HT1080 (cell line): ENCODE measurements around the gene ZFAND3. TPM values are rescaled to one million over a fixed set of nuclear protein-coding genes. Genes with fewer than 3 reads are reported as not detected.

Experiments used
- DNase-seq: peaks from one replicate; pipeline ENCODE4 v3.0.0-alpha.2; 2015; ENCODE audit warnings: low read depth
- total RNA-seq: library from RNA; depleted of rRNA; stranded (reverse); fragments of >200 nt; shearing (Covaris generic); gene quantifications from 2 replicates; pipeline ENCODE4 v1.2.3, GENCODE V29; 2014

ZFAND3 gene
- total RNA-seq, 1 experiment from 2014 or later = 18.2 TPM

DNA sequence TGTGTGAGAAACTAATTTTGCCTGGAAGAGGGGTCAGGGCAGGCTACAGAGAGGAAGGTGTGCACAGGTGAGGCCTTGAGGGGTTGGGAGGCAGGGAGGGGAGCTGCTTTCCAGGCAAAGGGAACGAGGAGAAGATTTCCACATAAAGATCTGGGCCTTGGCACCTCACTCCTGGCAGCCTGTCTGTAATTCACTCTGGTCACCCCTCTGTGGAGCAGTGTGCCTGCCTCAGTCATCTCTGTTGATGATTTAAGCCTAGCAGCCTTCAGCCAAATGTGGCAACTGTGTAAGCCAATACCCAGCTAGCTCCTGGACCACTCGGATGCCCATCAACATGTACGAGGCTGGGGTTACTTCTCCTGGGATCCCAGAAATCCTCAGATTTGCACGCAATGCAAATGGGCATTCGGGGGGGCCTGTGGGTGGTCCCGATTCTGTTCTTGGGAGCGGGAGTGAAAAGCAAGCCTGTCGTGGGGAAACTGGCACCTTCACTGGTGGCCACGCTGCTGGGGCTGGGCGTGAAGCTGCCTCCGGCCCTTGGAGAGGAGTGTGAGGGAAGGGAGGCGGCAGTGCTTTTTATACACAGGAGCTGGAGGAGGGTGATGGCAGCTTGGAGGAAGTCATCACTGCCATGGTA lies 360.4 kb downstream of the ZFAND3 start:
- DNase-seq = no peak

- DNase-seq = no peak
Measured at GRCh38 chr6:38180586-38180985, 361.1 kb downstream of the ZFAND3 start.

GRCh38 chr6:38182426-38182825 lies 362.9 kb downstream of the ZFAND3 start:
- no peak for DNase-seq

DNA sequence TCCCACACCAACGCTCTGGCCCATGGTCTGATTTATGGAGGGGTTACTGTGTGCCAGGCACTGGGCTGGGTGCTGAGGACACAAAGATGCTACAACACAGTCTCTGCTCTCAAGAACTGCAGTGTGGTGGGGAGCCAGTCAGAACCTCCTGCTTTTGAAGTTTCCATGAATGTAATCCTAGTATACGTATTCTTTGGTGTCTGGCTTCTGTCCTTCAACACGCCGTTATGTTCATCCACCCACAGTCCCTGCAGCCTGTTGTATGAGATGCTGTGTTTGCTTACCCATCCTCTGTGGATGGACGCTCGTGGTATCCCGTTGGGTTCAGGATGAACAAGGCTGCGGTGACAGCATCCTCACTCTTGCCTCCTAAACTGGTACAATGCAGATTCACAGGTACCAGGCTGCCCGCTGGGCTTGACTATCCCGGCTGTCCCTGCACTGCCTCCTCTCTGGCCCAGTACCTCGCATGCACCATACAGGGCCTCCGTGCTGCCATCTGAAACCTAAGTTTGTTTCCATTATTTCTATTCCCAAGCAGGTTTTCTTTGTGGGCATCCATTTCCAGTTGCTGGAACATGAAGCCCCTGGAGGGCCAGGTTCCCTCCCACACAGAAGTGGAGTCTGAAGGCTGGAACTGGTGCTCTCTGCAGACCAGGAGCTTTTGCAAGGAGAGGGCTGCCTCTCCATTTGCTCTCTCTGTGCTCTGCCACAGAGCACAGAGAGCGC lies 364.5 kb downstream of the ZFAND3 start:
- no peak for DNase-seq

- DNase-seq = no peak
Measured at GRCh38 chr6:38184585-38185080, 365.1 kb downstream of the ZFAND3 start.

- no peak for DNase-seq
Measured at GRCh38 chr6:38185244-38185643, 365.7 kb downstream of the ZFAND3 start.

- DNase-seq = no peak
Measured at GRCh38 chr6:38185752-38186151, 366.2 kb downstream of the ZFAND3 start.

- DNase-seq = no peak
Measured at GRCh38 chr6:38187325-38187724, 367.8 kb downstream of the ZFAND3 start.

DNA sequence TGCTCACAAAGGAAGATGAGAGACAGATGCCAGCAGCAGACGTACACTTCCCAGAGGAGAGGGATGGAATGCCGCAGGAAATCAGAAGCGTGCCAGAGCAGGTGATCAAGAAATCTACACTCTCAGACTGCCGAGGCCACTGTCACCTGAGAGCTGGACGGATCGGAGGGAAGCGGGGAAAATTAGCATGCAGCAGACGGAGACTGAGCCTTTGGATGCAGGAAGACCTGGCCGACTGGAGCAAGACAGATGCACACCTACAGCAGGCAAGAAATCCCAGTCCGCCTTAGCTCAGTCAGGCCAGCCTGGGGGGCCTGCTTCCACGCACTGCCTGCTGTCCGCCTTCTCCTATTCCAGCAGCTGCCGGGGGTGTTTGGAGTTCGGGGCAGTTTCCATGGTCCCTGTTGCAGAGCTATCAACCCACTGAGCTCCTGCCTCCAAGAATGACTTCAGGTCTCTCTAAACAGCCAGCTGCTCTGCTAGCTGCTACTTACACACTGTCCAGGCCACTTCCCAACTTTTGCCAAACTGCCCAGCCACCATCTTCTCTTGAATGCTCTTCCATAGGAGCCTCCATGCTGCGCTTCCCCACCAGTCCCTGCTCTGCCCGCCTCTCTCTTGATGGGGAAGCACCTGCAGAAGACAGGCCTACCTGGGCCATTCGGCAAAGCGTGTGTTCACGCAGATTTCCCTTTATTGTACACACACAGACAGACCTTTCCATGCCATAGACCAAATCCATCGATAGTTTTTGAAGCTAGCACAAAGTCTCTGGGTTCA lies 368.5 kb downstream of the ZFAND3 start:
- DNase-seq = no peak

DNA sequence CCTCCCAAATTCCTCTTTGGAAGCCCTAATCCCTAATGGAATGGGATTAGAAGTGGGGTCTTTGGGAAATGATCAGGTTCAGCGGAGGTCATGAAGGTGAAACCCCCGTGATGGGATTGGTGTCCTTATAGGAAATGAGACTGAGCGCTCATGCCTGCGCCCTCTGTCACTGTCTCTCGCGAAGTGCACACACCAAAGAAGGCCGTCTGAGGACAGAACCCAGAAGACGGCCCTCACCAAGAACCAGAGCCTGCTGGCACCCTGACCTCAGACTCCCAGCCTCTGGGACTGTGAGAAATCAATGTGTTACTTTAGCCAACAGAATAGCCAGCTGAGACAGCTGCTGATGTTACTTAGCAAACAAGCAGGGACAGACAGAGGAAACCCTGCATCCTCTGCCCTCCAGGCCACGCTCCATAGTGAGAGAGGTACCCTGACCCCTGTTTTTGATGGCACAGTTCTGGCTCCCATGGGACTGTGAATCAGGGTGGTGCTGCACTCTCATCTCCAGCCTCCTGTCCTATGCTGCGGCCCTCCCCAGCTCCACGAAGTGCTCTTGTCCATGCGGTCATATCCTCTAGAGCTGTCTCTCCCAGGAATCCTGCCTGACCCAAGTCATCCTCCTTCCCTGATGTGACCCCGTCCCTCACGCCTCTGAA lies 369.3 kb downstream of the ZFAND3 start:
- no peak for DNase-seq

GRCh38 chr6:38191418-38191817 lies 371.9 kb downstream of the ZFAND3 start:
- DNase-seq = no peak

DNA sequence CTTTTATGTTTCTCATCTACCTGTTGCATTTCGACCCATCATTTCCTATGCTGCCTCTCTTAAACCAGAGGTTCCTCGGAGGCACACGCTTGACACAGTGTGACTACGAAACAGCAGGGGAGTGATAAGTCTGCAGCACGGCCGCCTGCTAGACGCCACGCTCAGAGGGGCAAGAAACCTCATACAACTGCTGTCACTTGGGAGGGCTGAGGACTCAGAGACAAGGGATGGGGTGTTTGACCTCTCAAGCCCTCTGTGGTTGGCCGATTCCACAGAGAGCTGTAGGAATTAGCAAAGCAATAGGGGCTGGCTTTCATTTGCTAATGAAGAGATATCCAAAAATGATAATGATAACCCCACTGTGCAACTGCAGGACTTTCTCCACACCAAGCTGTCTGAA lies 372.5 kb downstream of the ZFAND3 start:
- no peak for DNase-seq

GRCh38 chr6:38192487-38192886 lies 373.0 kb downstream of the ZFAND3 start:
- DNase-seq = no peak

DNA sequence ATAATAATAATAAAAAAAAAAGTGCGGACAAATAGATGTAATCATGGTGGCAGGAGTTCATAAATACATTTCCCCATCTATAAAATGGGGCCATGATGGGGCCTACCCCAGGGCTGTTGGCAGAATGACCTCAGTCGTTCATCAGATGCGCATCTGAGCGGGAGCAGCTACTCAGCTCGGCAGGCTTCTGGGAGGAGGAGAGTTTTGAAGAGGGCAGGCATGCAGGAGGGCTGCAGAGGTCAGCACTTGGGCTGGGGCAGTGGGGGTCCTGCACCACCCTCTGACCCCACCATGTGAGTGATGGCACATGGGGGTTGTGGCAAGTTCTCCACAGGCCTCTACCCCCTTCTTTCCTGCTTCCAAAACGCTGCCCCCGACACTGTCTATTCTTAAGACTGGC lies 373.5 kb downstream of the ZFAND3 start:
- DNase-seq = no peak

GRCh38 chr6:38193481-38194281 lies 374.2 kb downstream of the ZFAND3 start:
- DNase-seq = no peak

DNA sequence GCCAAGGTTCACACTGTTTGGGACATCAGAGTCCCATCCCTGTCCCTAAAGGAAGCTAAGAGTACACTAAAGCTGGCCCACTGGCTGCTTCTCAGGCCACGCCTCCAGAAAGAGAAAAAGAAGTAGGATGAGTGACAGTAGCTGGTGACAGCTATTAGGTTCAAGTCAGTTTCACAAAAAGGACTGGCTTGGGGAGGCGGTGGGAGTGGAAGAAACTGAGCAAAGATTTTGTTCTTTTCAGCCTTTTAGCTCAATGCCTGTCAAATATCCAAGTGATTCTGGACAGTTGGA lies 374.7 kb downstream of the ZFAND3 start:
- DNase-seq = no peak

DNA sequence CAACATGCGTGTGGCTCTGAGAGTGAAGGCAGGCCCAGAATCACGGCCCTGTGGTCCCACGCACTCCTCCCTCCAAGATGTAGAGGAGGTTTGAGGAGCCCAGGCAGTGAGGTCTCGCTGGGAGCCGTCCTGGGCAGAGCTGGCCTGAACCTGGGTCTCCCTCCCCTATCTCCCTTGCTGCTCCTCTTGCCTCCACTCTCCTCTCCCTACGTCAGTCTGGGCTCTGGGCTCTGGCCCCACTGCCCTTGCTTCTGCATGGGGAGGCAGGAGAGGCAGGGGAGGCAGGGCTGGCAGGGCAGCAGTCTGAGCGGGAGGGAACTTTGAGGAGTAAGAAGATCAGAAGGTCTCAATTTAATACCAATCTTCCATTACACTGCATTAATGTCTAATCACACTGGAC lies 375.1 kb downstream of the ZFAND3 start:
- no peak for DNase-seq

- no peak for DNase-seq
Measured at GRCh38 chr6:38195113-38195635, 375.6 kb downstream of the ZFAND3 start.

- DNase-seq = no peak
Measured at GRCh38 chr6:38198219-38198618, 378.7 kb downstream of the ZFAND3 start.
